Stomach smooth muscle (tissue), 2 donors: ENCODE measurements around the gene ADORA3.

Source experiments
- H3K27ac ChIP-seq: one replicate; pipeline ENCODE4 v1.7.0; 2013; ENCODE audit warnings: mild to moderate bottlenecking, low read length, inconsistent platforms
- H3K27me3 ChIP-seq, 2 donors: one replicate each; pipeline ENCODE4 v1.7.0; 2013; ENCODE audit warnings: low read length in 2 of 2; ENCODE audit not compliant: insufficient read depth in 2 of 2, control insufficient read depth in 1 of 2
- H3K36me3 ChIP-seq, 2 donors: one replicate each; pipeline ENCODE4 v1.7.0; 2013; ENCODE audit warnings: low read length in 2 of 2; ENCODE audit not compliant: control insufficient read depth in 2 of 2, insufficient read depth in 2 of 2
- H3K4me1 ChIP-seq: one replicate; pipeline ENCODE4 v1.7.0; 2013; ENCODE audit warnings: low read length; ENCODE audit not compliant: control insufficient read depth, insufficient read depth
- H3K4me3 ChIP-seq, 2 donors: one replicate each; pipeline ENCODE4 v1.7.0; 2013; ENCODE audit warnings: low read length in 2 of 2
- H3K9ac ChIP-seq, 2 donors: one replicate each; pipeline ENCODE4 v1.7.0; 2013; ENCODE audit warnings: low read length in 2 of 2, mild to moderate bottlenecking in 1 of 2
- H3K9me3 ChIP-seq, 2 donors: one replicate each; pipeline ENCODE4 v1.7.0; 2013; ENCODE audit warnings: low read length in 2 of 2; ENCODE audit not compliant: control insufficient read depth in 2 of 2
- donor health status: healthy.
- donor health status: Pancreatic carcinoma.

ADORA3 gene

DNA sequence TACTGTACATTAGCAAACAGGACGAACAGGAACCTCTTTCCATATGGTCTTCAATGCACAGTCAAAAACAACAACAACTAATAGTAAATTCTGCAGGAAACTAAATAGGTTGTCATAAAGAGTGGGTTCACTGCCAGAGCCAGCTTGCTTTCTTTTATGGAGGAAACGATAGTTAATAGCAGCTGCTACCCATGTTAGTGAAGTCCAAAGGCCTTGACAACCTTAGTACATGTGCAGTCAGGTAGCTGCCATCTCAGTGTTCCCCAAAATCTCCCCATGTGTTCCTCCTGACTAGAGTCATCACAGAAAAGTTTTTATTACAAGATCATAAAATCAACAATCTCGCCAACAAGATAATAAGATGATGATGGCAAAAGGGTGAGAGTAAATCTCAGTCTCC lies 16.6 kb upstream of the ADORA3 start:
- Histone ChIP-seq H3K27me3 (no peaks in the 10 kb centered on the region), H3K4me1 (peaks cover 20% of the 10 kb centered on the region), H3K4me3 (no peak overlapping the region), H3K9me3 (no peaks in the 10 kb centered on the region), H3K9ac (no peak overlapping the region), H3K36me3 (no peaks in the 10 kb centered on the region), H3K27ac (no peak overlapping the region)

DNA sequence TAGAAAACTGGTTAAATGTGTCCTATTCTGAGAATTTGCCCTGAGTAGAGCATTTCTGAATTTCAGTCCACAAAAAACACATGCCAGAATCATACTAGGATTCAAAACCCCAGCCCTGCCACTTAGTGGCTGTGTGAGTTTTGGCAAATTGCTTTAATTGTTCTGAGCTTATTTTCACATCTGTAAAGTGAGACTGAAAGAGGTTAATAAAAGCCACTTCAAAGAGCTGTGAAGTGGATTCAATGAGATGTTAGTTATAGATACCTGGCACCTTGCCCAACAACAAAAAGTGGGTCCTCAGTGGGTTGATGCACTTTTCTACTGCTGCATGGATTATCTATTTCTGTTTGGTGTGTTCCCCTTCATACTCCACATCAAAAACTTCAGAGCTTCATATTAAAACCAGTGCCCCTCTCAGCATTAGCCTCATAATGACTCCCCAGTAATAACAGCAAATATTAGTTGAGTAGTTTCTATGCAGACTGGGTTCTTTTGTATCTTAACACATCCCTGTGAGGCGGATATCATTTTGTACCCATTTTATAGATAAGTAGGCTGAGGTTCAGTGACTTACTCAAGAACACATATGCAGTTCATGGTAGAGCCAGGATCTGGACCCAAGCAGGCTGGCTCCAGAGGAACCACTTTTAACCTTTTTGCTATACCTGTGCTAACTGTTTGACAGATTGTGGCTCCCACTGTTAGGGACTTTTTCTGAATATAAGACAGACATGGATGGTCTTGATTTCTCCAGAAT lies 14.2 kb upstream of the ADORA3 start:
- Histone ChIP-seq H3K36me3 (no peaks in the 10 kb centered on the region), H3K27ac (peak overlapping the region; percentile 81), H3K4me3 (no peak overlapping the region), H3K27me3 (no peaks in the 10 kb centered on the region), H3K9ac (no peak overlapping the region), H3K4me1 (peaks cover 29% of the 10 kb centered on the region), H3K9me3 (no peaks in the 10 kb centered on the region)

DNA sequence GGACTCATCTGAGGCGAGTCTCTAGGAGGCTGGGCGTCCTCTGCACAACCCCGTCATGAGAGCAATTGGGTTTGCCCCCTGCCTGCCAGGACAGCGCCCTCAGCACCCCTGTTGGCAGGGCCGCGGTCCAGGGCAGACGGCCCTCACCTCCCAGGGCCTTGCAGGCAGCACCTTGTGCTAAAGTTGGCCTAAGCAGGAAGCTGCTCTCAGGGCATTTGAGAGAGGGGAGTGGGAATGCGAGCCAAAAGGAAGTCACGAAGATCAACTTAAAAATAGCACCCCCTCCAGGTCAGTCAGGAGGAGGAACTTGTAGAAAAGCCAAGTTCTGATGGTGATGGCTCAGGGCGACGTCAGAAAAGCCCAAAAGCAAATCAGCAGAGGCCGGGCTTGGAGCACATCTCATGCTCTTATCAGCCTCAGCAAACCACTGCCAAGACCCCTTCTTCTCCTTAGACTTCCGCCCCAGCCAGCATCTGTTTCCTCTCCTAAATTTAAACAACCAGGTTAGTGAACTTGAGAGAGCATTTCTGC lies 12.6 kb upstream of the ADORA3 start:
- H3K9me3 ChIP-seq = no peaks in the 10 kb centered on the region
- peak overlapping the region; percentile 81 for H3K27ac ChIP-seq
- H3K36me3 ChIP-seq = no peaks in the 10 kb centered on the region
- H3K27me3 ChIP-seq = no peaks in the 10 kb centered on the region
- H3K4me3 ChIP-seq = peak overlapping the region; percentile 38 to 68
- H3K4me1 ChIP-seq = peaks cover 39% of the 10 kb centered on the region
- H3K9ac ChIP-seq = peak overlapping the region in 1 of 2 donors; percentile 60

DNA sequence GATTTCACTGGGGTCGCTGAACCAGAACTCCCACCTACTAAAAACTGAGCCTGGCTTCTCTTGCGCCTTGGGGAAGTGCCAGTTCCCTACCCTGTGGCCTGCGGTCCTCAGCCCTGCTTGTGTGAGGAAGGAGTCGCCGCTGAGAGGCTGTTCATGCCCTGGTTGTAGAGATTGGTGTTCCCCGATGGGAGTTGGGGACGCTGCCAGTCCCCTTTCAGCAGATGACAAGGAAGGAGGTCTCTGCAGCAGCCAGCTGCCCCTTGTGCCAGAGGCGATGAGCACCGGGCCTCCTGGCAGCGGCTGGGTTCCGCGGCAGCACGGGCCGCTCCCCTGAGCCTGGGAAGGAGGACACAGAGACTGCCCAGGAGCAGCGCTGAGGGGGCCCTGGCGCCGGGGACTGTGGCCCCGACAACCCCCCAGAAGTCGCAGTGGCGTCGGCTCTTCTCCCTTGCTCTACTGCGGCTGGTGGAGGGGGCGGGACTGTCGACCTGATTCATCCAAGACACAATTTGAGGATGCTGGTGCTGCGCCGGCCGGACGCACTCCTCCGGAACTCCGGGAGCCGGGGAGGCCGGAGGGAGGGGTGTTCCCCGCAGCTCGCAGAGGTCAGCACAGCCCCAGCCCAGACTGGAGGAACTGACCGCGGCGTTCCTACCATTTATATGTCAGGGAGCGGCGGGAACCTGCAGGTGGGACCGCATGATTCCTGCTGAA lies 12.0 kb upstream of the ADORA3 start:
- H3K9me3 ChIP-seq = no peaks in the 10 kb centered on the region
- H3K4me1 ChIP-seq = peaks cover 43% of the 10 kb centered on the region
- peak overlapping the region; percentile 38 to 68 for H3K4me3 ChIP-seq
- no peaks in the 10 kb centered on the region for H3K36me3 ChIP-seq
- no peaks in the 10 kb centered on the region for H3K27me3 ChIP-seq
- peak overlapping the region; percentile 29 to 60 for H3K9ac ChIP-seq
- peak overlapping the region; percentile 81 for H3K27ac ChIP-seq

DNA sequence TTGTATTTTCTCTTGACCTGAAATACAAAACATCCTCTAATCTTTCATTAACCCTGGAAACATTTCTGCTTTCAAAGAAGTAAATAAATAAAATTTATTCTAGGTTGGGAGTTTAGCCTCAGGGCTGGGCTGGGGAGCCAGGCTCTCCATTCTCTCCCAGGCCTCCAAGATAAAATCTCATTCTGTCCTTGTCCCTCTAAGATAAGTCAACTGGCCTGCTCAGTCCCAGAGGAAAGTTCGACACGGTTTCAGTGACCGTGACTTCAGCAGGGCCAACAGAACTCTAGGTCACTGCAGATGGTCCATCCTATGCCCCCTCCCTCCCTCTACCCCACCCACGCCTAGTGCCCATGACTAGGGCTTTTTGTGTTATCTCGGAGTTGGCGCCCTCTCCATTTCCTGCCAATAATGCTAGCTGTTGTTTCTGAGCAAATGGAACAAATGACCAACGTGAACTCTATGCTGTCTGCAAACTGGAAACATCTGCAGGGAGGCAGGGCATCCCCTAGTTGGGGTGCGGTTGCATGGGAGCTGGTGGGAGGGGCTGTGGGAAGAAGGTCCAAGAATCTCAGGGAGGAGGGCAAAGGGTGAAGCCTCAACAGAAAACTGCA lies 10.1 kb upstream of the ADORA3 start:
- Histone ChIP-seq H3K4me1 (peaks cover 60% of the 10 kb centered on the region), H3K27me3 (no peaks in the 10 kb centered on the region), H3K27ac (no peak overlapping the region)

DNA sequence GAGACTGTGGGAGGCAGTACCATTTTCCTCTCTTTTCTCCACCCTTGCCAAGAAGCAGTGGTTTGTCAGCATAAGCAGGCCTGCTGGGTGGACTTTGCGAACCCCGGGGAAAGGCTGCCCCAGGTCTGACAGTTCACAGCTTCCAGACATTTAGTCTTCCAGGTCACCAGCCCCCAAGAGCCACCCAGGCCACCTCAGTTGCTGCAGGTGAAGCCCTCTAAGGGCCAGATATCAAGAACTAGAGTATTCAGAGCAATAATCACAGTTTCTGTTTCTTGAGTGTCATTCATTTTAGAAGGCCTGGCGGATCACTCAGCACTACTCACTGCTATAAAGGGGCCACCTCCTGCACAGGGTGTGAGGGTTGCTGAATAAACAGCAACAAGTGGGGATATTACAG lies 9.5 kb upstream of the ADORA3 start:
- Histone ChIP-seq H3K36me3 (no peaks in the 10 kb centered on the region), H3K27ac (peak overlapping the region; percentile 66), H3K4me3 (no peak overlapping the region), H3K9me3 (no peaks in the 10 kb centered on the region), H3K9ac (no peak overlapping the region), H3K27me3 (no peaks in the 10 kb centered on the region), H3K4me1 (peaks cover 66% of the 10 kb centered on the region)

More for the DNA sequence above, 10.1 kb upstream of the ADORA3 start:
- Histone ChIP-seq H3K36me3 (no peaks in the 10 kb centered on the region), H3K4me3 (no peak overlapping the region), H3K9ac (no peak overlapping the region), H3K9me3 (no peaks in the 10 kb centered on the region)

DNA sequence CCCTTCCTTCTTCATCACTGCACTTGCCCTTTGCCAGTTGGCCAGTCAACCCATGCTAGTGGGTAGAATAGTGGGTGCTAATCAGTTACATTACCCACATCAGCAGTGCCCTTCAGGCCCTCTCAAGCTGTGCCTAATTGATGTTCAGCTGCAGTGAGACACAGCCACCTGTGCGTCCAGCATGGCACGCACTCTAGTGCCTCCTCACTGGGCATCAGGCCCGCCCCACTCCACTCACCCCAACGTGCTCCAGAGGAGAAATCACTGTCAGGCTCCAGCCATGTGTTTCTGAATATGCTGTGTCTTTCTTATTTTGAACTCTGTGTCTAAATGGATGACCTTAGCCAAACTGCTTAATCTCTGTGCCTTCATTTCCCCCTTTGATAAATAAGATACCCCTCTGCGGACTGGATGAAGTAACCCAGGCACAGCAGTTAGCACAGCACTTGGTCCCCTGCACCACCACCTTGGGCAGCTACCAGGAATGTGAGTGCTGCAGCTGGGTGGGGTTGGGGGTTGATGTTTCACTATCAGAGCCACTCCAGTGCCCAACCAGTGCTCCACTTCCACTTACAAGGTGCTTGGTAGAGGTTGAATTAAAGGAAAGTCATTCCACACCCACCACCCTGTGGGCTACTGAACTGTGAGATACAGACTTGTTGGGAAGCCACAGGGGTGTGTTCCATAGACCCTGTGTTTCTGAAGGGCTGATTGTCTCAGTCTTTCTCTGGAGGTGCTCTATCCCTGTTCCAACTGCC lies 8.9 kb upstream of the ADORA3 start:
- Histone ChIP-seq H3K4me1 (peaks cover 72% of the 10 kb centered on the region), H3K9me3 (no peaks in the 10 kb centered on the region), H3K9ac (no peak overlapping the region), H3K27ac (peak overlapping the region; percentile 66), H3K4me3 (no peak overlapping the region), H3K36me3 (no peaks in the 10 kb centered on the region), H3K27me3 (no peaks in the 10 kb centered on the region)

DNA sequence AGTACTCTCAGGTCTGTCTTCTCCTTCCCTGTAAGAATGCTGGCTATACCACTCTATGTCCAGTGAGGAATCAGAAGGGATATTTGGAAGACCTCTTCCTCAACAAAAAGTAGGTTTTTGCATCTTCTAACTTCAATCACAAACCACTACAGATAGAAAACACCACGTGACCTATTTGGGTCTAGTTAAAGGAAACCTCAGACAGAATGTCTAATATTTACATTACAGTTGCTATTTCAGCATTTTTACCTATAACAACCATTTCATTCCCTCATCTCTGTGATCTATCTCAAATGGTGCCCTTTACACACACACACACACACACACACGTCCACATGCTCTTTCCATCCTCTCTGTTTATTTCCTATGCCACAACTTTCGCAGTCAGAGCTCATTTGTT lies 7.9 kb upstream of the ADORA3 start:
- Histone ChIP-seq H3K9ac (peak overlapping the region in 1 of 2 donors; percentile 21), H3K27ac (peak overlapping the region; percentile 66), H3K4me1 (peaks cover 70% of the 10 kb centered on the region)

DNA sequence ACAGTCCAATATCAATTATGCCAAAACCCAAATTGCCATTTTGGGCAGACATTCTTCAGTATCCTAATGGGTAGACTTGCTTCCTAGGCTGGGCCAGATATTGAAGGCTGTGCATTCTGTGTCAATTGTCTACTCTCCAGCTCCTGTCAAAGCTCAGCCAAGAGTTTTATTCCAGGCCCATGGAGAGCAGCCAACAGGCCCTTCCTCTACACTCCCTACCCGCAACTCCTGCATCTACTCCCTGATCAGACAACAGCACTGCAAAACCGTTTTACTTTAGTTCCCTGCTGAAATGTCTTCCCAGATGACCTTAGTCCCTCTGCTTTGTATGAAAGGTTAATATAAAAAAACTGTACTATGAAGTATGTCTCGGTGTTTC lies 6.6 kb upstream of the ADORA3 start:
- H3K27me3 ChIP-seq = no peaks in the 10 kb centered on the region
- peak overlapping the region; percentile 95 for H3K27ac ChIP-seq
- peaks cover 64% of the 10 kb centered on the region for H3K4me1 ChIP-seq

More for the DNA sequence above, 7.9 kb upstream of the ADORA3 start:
- Histone ChIP-seq H3K36me3 (no peaks in the 10 kb centered on the region), H3K27me3 (no peaks in the 10 kb centered on the region), H3K4me3 (no peak overlapping the region), H3K9me3 (no peaks in the 10 kb centered on the region)

More for the DNA sequence above, 6.6 kb upstream of the ADORA3 start:
- H3K36me3 ChIP-seq = no peaks in the 10 kb centered on the region
- H3K4me3 ChIP-seq = no peak overlapping the region
- H3K9ac ChIP-seq = peak overlapping the region in 1 of 2 donors; percentile 9
- H3K9me3 ChIP-seq = no peaks in the 10 kb centered on the region
